Cardiac muscle cell (in vitro differentiated cells and primary cell): ENCODE measurements around the gene ZNF521. TPM values are rescaled to one million over a fixed set of nuclear protein-coding genes. Genes with fewer than 3 reads are reported as not detected.

Source experiments
- DNase-seq, 2 donors: peaks; one replicate each; pipeline versions ENCODE4 v3.0.0 to v3.0.0-alpha.2; 2010 to 2017; ENCODE audit warnings: low read depth in 1 of 2, low spot score in 1 of 2
- H3K27ac ChIP-seq: fragments of 200-600 bp; sonication (generic); 2 replicates; pipeline ENCODE4 v1.5.1; 2016
- H3K27me3 ChIP-seq: fragments of 200-600 bp; sonication (generic); 2 replicates; pipeline ENCODE4 v1.6.0; 2016; ENCODE audit warnings: control low read depth
- H3K36me3 ChIP-seq: fragments of 200-600 bp; sonication (generic); 2 replicates; pipeline ENCODE4 v1.5.1; 2016; ENCODE audit warnings: control low read depth
- H3K4me1 ChIP-seq: fragments of 200-600 bp; sonication (generic); 2 replicates; pipeline ENCODE4 v1.8.1; 2017; ENCODE audit warnings: low read depth, mild to moderate bottlenecking, mixed run types
- H3K4me3 ChIP-seq: fragments of 200-600 bp; sonication (generic); 2 replicates; pipeline ENCODE4 v1.5.1; 2016; ENCODE audit warnings: mild to moderate bottlenecking
- H3K9me3 ChIP-seq: fragments of 200-600 bp; sonication (generic); 2 replicates; pipeline ENCODE4 v1.5.1; 2017; ENCODE audit warnings: low read depth, mild to moderate bottlenecking, control low read depth
- CTCF ChIP-seq: IDR thresholded peaks from 2 replicates; pipeline ENCODE4 v1.5.1; 2012; ENCODE audit warnings: low read depth, mild to moderate bottlenecking, low read length
- polyA plus RNA-seq: library from polyadenylated mRNA; unstranded; fragments of >200 nt; fragmentation: Nextera tagmentation; extraction: Ambion mirVana; gene quantifications from 2 replicates; pipeline ENCODE4 v1.2.1, GENCODE V29; 2016
- total RNA-seq: library from RNA; depleted of rRNA; stranded (reverse); fragments of >200 nt; gene quantifications from 2 replicates; pipeline ENCODE4 v1.2.3, GENCODE V29; 2016

Gene ZNF521
- total and polyA plus RNA-seq, 2 experiments from 2014 or later = 34.2 to 442 TPM

- Histone ChIP-seq H3K4me3 (no peak overlapping the region), H3K27me3 (peaks cover 3% of the 10 kb centered on the region), H3K36me3 (no peaks in the 10 kb centered on the region)
Measured at GRCh38 chr18:25044694-25045093, 307.3 kb downstream of the ZNF521 start.

GRCh38 chr18:25043104-25043503 lies 308.9 kb downstream of the ZNF521 start:
- peaks cover 3% of the 10 kb centered on the region for H3K27me3 ChIP-seq
- DNase-seq = no peak

More at GRCh38 chr18:25044694-25045093, 307.3 kb downstream of the ZNF521 start:
- Histone ChIP-seq H3K9me3 (no peaks in the 10 kb centered on the region), H3K4me1 (peaks cover 6% of the 10 kb centered on the region), H3K27ac (no peak overlapping the region)
- no peak for TF ChIP-seq CTCF
- no peak for DNase-seq

GRCh38 chr18:25042641-25043051 lies 309.3 kb downstream of the ZNF521 start:
- peak; percentile 5 to 15 for DNase-seq
- H3K4me3 ChIP-seq = no peak overlapping the region
- TF ChIP-seq CTCF = no peak
- peaks cover 6% of the 10 kb centered on the region for H3K4me1 ChIP-seq
- H3K36me3 ChIP-seq = no peaks in the 10 kb centered on the region
- H3K9me3 ChIP-seq = no peaks in the 10 kb centered on the region
- H3K27ac ChIP-seq = no peak overlapping the region
- H3K27me3 ChIP-seq = peaks cover 3% of the 10 kb centered on the region

More at GRCh38 chr18:25043104-25043503, 308.9 kb downstream of the ZNF521 start:
- peaks cover 6% of the 10 kb centered on the region for H3K4me1 ChIP-seq
- no peaks in the 10 kb centered on the region for H3K36me3 ChIP-seq
- no peak overlapping the region for H3K27ac ChIP-seq
- no peak overlapping the region for H3K4me3 ChIP-seq
- TF ChIP-seq CTCF = no peak
- H3K9me3 ChIP-seq = no peaks in the 10 kb centered on the region

GRCh38 chr18:25039781-25040180 lies 312.2 kb downstream of the ZNF521 start:
- TF ChIP-seq CTCF = no peak
- Histone ChIP-seq H3K27me3 (no peaks in the 10 kb centered on the region), H3K9me3 (no peaks in the 10 kb centered on the region), H3K4me3 (no peak overlapping the region), H3K36me3 (no peaks in the 10 kb centered on the region), H3K4me1 (peaks cover 11% of the 10 kb centered on the region), H3K27ac (no peak overlapping the region)
- DNase-seq = no peak

- Histone ChIP-seq H3K27ac (no peak overlapping the region), H3K36me3 (no peaks in the 10 kb centered on the region), H3K27me3 (no peaks in the 10 kb centered on the region), H3K4me3 (no peak overlapping the region), H3K4me1 (peaks cover 11% of the 10 kb centered on the region), H3K9me3 (no peaks in the 10 kb centered on the region)
- TF ChIP-seq CTCF = no peak
- DNase-seq = no peak
Measured at GRCh38 chr18:25038261-25038660, 313.7 kb downstream of the ZNF521 start.
